Kasumi-1 (cell line): Measurements from ENCODE around the gene SYT1.

ENCODE experiments used
- DNase-seq, 2 experiments: peaks; one replicate each; lab custom pipeline; 2025; lab: John Stamatoyannopoulos, UW

The SYT1 gene

GRCh38 chr12:79294590-79294989, 430.0 kb downstream of the SYT1 start:
- no peak for DNase-seq

GRCh38 chr12:79295572-79295971, 431.0 kb downstream of the SYT1 start:
- no peak for DNase-seq

- no peak for DNase-seq
These were observed 431.6 kb downstream of the SYT1 start for GRCh38 chr12:79296133-79296532.

GRCh38 chr12:79296871-79297270, 432.3 kb downstream of the SYT1 start:
- DNase-seq = no peak

GRCh38 chr12:79298506-79298905, 433.9 kb downstream of the SYT1 start:
- no peak for DNase-seq

- DNase-seq = no peak
These were observed 435.0 kb downstream of the SYT1 start for GRCh38 chr12:79299447-79300198.

- DNase-seq = no peak
These were observed 435.6 kb downstream of the SYT1 start for GRCh38 chr12:79300199-79300568.

GRCh38 chr12:79301181-79301580, 436.6 kb downstream of the SYT1 start:
- no peak for DNase-seq

- DNase-seq = no peak
These were observed 437.7 kb downstream of the SYT1 start for GRCh38 chr12:79302162-79302814.

GRCh38 chr12:79307340-79307739, 442.8 kb downstream of the SYT1 start:
- no peak for DNase-seq

GRCh38 chr12:79309039-79309438, 444.5 kb downstream of the SYT1 start:
- no peak for DNase-seq

- no peak for DNase-seq
These were observed 452.7 kb downstream of the SYT1 start for GRCh38 chr12:79317179-79317847.

- no peak for DNase-seq
These were observed 458.3 kb downstream of the SYT1 start for GRCh38 chr12:79322905-79323304.

GRCh38 chr12:79324571-79324970, 460.0 kb downstream of the SYT1 start:
- no peak for DNase-seq

GRCh38 chr12:79326222-79326621, 461.6 kb downstream of the SYT1 start:
- no peak for DNase-seq

GRCh38 chr12:79326663-79327062, 462.1 kb downstream of the SYT1 start:
- no peak for DNase-seq

GRCh38 chr12:79327465-79327864, 462.9 kb downstream of the SYT1 start:
- DNase-seq = no peak

GRCh38 chr12:79329933-79330332, 465.4 kb downstream of the SYT1 start:
- DNase-seq = no peak

GRCh38 chr12:79331870-79332269, 467.3 kb downstream of the SYT1 start:
- DNase-seq = no peak

- DNase-seq = no peak
These were observed 468.6 kb downstream of the SYT1 start for GRCh38 chr12:79333144-79333543.

- no peak for DNase-seq
These were observed 473.2 kb downstream of the SYT1 start for GRCh38 chr12:79337662-79338290.
